IPS-18a (cell line): ENCODE data around the gene FOXP3.

Experiments
- H3K27ac ChIP-seq: one replicate; pipeline ENCODE4 v1.5.1; 2013; ENCODE audit warnings: low read length
- H3K27me3 ChIP-seq: one replicate; pipeline ENCODE4 v1.6.1; 2013; ENCODE audit warnings: mild to moderate bottlenecking, low read length; ENCODE audit not compliant: control insufficient read depth, insufficient read depth
- H3K36me3 ChIP-seq: one replicate; pipeline ENCODE4 v1.6.1; 2013; ENCODE audit warnings: low read depth, low read length; ENCODE audit not compliant: control insufficient read depth
- H3K4me1 ChIP-seq: one replicate; pipeline ENCODE4 v1.6.1; 2013; ENCODE audit warnings: low read depth, low read length; ENCODE audit not compliant: control insufficient read depth
- H3K4me3 ChIP-seq: one replicate; pipeline ENCODE4 v1.5.1; 2013; ENCODE audit warnings: low read length
- H3K9ac ChIP-seq: one replicate; pipeline ENCODE4 v1.6.1; 2013; ENCODE audit warnings: mild to moderate bottlenecking, low read length, moderate library complexity
- H3K9me3 ChIP-seq: one replicate; pipeline ENCODE4 v1.6.1; 2013; ENCODE audit warnings: low read depth, low read length; ENCODE audit not compliant: control insufficient read depth

FOXP3 gene

DNA sequence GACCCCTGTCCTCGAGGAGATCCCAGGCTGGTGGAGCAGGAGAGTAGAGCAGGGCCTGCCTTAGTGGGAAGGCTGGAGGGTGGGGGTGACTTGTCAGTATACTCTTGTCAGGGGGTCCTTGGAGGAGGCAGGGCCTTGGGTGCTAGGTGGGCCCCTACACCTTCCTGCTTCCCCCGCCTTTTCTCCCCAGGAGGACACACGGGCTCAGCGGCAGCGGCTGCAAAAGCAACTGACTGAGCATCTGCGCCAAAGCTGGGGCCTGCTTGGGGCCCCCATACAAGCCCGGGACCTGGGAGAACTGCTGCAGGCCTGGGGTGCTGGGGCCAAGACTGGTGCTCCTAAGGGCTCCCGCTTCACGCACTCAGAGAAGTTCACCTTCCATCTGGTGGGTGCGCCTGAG lies 18.0 kb downstream of the FOXP3 start:
- H3K27me3 ChIP-seq: no peaks in the 10 kb centered on the region
- peaks cover 4% of the 10 kb centered on the region for H3K9me3 ChIP-seq
- no peak overlapping the region for H3K4me3 ChIP-seq
- H3K9ac ChIP-seq: no peak overlapping the region
- peaks cover 4% of the 10 kb centered on the region for H3K36me3 ChIP-seq
- H3K4me1 ChIP-seq: no peaks in the 10 kb centered on the region
- no peak overlapping the region for H3K27ac ChIP-seq

DNA sequence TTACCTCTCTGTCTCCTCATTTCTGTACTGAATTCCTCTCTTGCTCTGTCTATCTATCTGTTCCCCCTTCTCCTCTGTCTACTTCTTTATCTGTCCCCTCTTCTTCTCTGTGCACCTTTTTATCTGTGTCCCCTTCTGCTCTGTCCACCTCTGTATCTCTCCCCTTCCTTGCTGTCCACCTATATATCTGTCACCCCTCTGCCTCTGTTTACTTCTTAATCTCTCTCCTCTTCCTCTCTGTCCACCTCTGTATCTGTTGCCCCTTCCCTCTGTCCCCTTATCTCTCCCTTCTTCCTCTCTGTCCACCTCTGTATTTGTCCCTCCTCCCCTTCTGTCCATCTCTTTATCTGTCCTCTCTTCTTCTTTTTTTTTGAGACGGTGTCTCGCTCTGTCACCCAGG lies 20.3 kb downstream of the FOXP3 start:
- no peaks in the 10 kb centered on the region for H3K27me3 ChIP-seq
- H3K4me1 ChIP-seq: no peaks in the 10 kb centered on the region
- no peak overlapping the region for H3K4me3 ChIP-seq
- H3K9ac ChIP-seq: no peak overlapping the region
- peaks cover 4% of the 10 kb centered on the region for H3K36me3 ChIP-seq
- no peak overlapping the region for H3K27ac ChIP-seq
- H3K9me3 ChIP-seq: peaks cover 4% of the 10 kb centered on the region

DNA sequence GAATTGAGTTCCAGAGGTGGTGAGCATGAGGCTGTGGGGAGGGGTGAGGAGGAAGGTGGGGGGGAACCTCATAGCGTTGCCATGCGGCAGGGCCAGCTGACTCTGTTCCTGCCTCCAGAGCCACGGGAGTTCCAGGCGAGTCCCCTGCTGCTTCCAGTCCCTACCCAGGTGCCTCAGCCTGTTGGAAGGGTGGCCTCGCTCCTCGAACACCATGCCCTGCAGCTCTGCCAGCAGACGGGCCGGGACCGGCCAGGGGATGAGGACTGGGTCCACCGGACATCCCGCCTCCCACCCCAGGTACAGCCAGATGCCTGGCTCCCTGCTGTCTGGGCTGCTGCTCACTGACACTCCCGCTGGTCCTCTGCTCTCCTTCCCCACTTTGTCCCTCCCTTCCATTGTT lies 21.3 kb downstream of the FOXP3 start:
- no peak overlapping the region for H3K27ac ChIP-seq
- H3K36me3 ChIP-seq: peaks cover 4% of the 10 kb centered on the region
- H3K9ac ChIP-seq: no peak overlapping the region
- no peak overlapping the region for H3K4me3 ChIP-seq
- no peaks in the 10 kb centered on the region for H3K27me3 ChIP-seq
- H3K4me1 ChIP-seq: no peaks in the 10 kb centered on the region
- peaks cover 4% of the 10 kb centered on the region for H3K9me3 ChIP-seq

DNA sequence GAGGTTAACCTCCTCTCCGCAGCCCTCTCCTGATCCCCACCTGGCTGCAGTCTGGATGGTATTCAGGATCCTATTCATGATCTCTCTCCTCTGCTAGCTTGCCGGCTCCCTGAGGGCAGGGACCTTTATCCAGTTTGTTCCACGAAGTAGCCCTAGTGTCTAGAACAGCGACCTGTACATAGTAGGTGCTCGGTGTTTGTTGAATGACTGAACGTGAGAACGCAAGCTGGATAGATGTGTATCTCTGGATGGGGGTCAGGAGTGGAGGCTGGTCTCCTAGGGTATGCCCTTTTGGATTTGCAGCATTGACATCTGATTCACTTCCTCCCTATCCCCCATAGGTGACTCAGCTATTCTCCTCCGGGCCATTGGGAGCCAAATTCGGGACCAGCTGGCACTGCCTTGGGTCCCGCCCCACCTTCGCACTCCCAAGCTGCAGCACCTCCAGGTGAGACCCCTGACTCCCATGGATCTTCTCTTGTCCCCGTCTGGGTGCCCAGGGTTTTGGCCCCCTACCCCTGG lies 21.9 kb downstream of the FOXP3 start:
- H3K4me1 ChIP-seq: no peaks in the 10 kb centered on the region
- H3K4me3 ChIP-seq: no peak overlapping the region
- no peak overlapping the region for H3K27ac ChIP-seq
- H3K36me3 ChIP-seq: peaks cover 4% of the 10 kb centered on the region
- no peaks in the 10 kb centered on the region for H3K27me3 ChIP-seq
- H3K9ac ChIP-seq: no peak overlapping the region
- peaks cover 4% of the 10 kb centered on the region for H3K9me3 ChIP-seq

- peaks cover 4% of the 10 kb centered on the region for H3K9me3 ChIP-seq
- H3K4me1 ChIP-seq: no peaks in the 10 kb centered on the region
- no peak overlapping the region for H3K27ac ChIP-seq
- H3K27me3 ChIP-seq: no peaks in the 10 kb centered on the region
- H3K4me3 ChIP-seq: no peak overlapping the region
- no peaks in the 10 kb centered on the region for H3K36me3 ChIP-seq
- H3K9ac ChIP-seq: no peak overlapping the region
These were observed 25.8 kb downstream of the FOXP3 start for GRCh38 chrX:49238735-49239134.

GRCh38 chrX:49237060-49237459 lies 27.4 kb downstream of the FOXP3 start:
- no peak overlapping the region for H3K27ac ChIP-seq
- H3K9me3 ChIP-seq: peaks cover 3% of the 10 kb centered on the region
- H3K36me3 ChIP-seq: no peaks in the 10 kb centered on the region
- H3K4me3 ChIP-seq: no peak overlapping the region
- H3K27me3 ChIP-seq: no peaks in the 10 kb centered on the region
- no peaks in the 10 kb centered on the region for H3K4me1 ChIP-seq
- no peak overlapping the region for H3K9ac ChIP-seq

GRCh38 chrX:49233887-49234555 lies 30.5 kb downstream of the FOXP3 start:
- Histone ChIP-seq H3K27me3 (no peaks in the 10 kb centered on the region), H3K27ac (no peak overlapping the region), H3K36me3 (no peaks in the 10 kb centered on the region), H3K9me3 (peaks cover 6% of the 10 kb centered on the region), H3K9ac (no peak overlapping the region), H3K4me1 (peaks cover 3% of the 10 kb centered on the region), H3K4me3 (no peak overlapping the region)

GRCh38 chrX:49233176-49233575 lies 31.3 kb downstream of the FOXP3 start, which contains the start of gene CACNA1F:
TSS of gene CACNA1F (minus strand) at chrX:49233340. CDS start at chrX:49233309, 31 bp downstream.
- no peak within 1 kb of the TSS for H3K9ac ChIP-seq
- H3K4me3 ChIP-seq: no peak within 1 kb of the TSS
- no peaks in the 10 kb centered on the region for H3K36me3 ChIP-seq
- no peaks in the 10 kb centered on the region for H3K27me3 ChIP-seq
- peaks cover 3% of the 10 kb centered on the region for H3K4me1 ChIP-seq
- H3K9me3 ChIP-seq: peaks cover 6% of the 10 kb centered on the region
- no peak within 1 kb of the TSS for H3K27ac ChIP-seq

DNA sequence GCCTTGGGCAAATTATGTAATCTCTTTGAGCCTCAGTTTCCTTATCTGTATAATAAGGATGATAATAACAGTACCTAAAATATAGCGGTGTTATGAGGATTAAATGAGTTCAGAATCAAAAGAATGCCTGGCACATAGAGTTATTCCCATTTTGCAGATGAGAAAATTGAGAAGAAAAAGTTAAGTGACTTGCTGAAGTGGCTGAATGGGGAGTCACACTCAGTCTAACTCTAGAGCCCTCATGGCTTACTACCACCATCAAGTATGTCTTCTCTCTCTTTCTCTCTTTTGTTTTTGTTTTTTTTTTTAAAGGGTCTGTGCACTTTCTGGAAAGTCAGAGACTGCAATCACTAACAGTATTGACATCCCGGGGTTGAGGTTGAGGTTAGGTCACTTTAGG lies 32.0 kb downstream of the FOXP3 start:
- Histone ChIP-seq H3K4me3 (no peak overlapping the region), H3K36me3 (no peaks in the 10 kb centered on the region), H3K4me1 (peaks cover 3% of the 10 kb centered on the region), H3K27ac (no peak overlapping the region), H3K27me3 (no peaks in the 10 kb centered on the region), H3K9ac (no peak overlapping the region), H3K9me3 (peaks cover 6% of the 10 kb centered on the region)

DNA sequence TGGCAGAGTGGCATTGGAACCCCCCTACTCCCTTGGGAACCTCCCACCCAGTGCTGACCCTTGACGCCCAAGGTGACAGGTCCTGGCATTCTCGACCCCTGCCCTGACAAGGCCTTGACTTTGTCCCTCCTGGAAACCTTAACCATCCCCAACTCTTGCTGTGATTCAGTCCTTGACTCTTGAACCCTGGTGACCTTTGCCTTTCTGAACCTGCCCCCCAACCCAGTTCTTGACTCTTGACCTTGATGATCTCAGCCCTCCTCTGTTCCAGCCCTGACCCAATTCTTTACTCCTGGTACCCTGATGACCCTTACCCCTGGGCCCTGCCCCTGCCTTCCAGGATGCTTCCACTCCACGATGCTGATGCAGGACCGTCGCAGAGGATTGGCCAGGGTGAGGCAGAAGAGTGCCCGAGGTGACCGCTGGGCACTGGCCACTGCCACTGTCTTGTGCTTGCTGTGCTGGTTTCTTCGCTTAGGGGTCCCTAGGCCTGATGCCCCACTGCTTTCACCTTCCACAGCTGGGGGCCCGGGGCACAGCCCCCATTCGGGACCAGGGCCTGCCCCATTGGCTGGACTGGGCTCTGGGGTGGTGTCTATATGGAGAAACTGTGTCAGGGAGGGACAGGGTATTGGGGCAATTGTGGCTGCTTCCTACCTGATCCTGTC lies 33.0 kb downstream of the FOXP3 start:
- Histone ChIP-seq H3K36me3 (no peaks in the 10 kb centered on the region), H3K9ac (no peak overlapping the region), H3K27me3 (no peaks in the 10 kb centered on the region), H3K27ac (no peak overlapping the region), H3K4me3 (peak overlapping the region; percentile 61), H3K4me1 (peaks cover 3% of the 10 kb centered on the region), H3K9me3 (peaks cover 6% of the 10 kb centered on the region)

GRCh38 chrX:49230500-49231232 lies 33.8 kb downstream of the FOXP3 start:
- Histone ChIP-seq H3K9me3 (peaks cover 6% of the 10 kb centered on the region), H3K36me3 (no peaks in the 10 kb centered on the region), H3K9ac (no peak overlapping the region), H3K4me1 (peaks cover 3% of the 10 kb centered on the region), H3K27me3 (no peaks in the 10 kb centered on the region), H3K27ac (no peak overlapping the region), H3K4me3 (peak overlapping the region; percentile 61)
